GM06990 (cell line): ENCODE measurements around the gene MRGPRF.

ENCODE experiments used
- DNase-seq: peaks from one replicate; pipeline ENCODE4 v3.0.0-alpha.2; 2011; ENCODE audit not compliant: insufficient read length; ENCODE audit errors: extremely low read depth
- H3K27me3 ChIP-seq: replicated peaks from 2 replicates; pipeline ENCODE4 v1.6.0; 2011; ENCODE audit warnings: low read length; ENCODE audit not compliant: control insufficient read depth, insufficient read depth
- H3K36me3 ChIP-seq: 2 replicates; pipeline ENCODE4 v1.5.1; 2011; ENCODE audit warnings: low read length; ENCODE audit not compliant: control insufficient read depth, insufficient read depth
- H3K4me3 ChIP-seq: replicated peaks from 2 replicates; pipeline ENCODE4 v1.5.1; 2011; ENCODE audit warnings: low read depth, mild to moderate bottlenecking, control low read depth, low read length
- CTCF ChIP-seq: IDR thresholded peaks from 2 replicates; pipeline ENCODE4 v1.5.1; 2011; ENCODE audit warnings: low read length, control low read depth, mild to moderate bottlenecking, inconsistent platforms; ENCODE audit not compliant: insufficient read depth, poor library complexity, severe bottlenecking

The MRGPRF gene

GRCh38 chr11:68973219-68973618 is 39.8 kb downstream of the MRGPRF start:
- no peak for DNase-seq
- no peaks in the 10 kb centered on the region for H3K27me3 ChIP-seq
- no peaks in the 10 kb centered on the region for H3K36me3 ChIP-seq
- no peak overlapping the region for H3K4me3 ChIP-seq
- no peak for TF ChIP-seq CTCF

DNA sequence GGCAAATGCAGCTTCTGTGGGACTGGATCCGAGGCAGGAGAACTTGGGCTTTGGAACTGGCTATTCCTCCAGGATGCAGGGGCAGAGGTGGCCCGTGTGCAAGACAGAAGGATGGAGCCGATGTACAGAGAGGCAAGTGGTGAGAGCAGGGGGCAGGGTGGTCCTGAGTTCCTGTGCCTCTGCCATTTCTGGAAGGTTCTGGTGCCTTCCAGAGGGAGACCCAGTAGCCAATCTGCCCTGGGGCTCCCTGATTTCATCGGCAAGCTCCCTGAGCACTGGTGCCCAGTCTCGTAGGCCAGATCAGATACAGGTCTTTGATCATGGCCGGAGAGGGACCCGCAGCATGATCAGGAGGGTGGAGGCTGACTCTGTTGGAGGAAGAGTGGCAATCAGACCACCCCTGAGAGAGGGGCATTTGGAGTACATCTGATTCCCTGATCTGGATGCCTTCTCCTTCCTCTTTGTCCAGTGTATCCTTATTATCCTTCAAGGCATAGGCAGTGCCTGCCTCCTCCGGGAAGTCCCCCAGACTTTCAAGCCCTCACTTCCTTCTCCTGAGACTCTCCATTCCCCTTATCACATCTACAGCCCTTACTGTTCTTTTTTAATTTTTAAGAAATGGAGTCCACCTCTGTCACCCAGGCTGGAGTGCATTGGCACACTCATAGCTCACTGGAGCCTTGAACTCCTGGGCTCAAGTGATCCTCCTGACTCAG is 42.0 kb downstream of the MRGPRF start:
- H3K36me3 ChIP-seq = no peaks in the 10 kb centered on the region
- DNase-seq = no peak
- no peaks in the 10 kb centered on the region for H3K27me3 ChIP-seq
- no peak overlapping the region for H3K4me3 ChIP-seq
- no peak for TF ChIP-seq CTCF

- Histone ChIP-seq H3K27me3 (no peaks in the 10 kb centered on the region), H3K36me3 (no peaks in the 10 kb centered on the region), H3K4me3 (no peak overlapping the region)
- DNase-seq = no peak
- TF ChIP-seq CTCF = no peak
Measured at GRCh38 chr11:68969386-68969785, 43.7 kb downstream of the MRGPRF start.

DNA sequence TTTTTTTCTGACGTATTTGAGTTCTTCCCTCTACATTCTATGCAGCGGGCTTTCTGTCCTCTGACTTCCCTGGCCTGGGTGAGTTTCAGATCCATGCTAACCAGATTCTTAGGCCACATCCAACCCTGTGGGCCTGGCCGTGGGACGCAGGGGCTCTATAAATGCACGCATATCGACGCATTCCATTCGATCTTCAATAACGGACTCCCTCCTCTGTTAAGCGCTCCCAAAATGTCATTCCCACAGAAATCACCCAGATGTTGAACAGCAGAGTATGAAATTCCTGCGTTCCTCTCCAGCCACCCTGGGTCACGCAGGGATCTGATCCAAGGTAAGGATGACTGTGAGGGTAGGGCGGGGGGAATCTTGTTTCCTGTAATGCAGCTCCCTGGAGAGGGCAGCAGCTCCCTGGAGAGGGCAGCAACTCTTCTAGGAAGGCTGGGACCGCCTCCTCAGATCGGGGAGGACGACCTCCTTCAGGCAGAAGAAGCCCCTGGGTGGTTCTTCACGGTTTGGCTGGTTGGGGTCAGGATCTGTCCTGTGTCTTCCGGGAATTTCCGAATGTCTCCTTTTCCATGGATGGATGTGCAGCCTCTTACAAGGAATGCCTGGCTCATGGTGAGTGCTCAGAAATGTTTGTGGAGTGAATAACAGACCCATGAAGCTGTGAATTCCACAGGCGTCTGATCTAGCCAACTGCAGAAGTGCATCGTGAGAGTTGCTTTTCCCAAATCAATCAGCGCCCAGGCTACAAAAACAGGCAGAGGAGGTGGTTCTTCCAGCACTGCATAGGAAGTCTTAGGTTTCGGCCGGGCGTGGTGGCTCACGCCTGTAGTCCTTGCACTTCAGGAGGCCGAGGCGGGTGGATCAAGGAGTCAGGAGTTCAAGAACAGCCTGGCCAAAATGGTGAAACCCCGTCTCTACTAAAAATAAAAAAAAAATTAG is 44.5 kb downstream of the MRGPRF start:
- no peak for TF ChIP-seq CTCF
- DNase-seq = no peak
- H3K27me3 ChIP-seq = no peaks in the 10 kb centered on the region; the same call in 1 of the 2 replicates

GRCh38 chr11:68966894-68967780 is 45.9 kb downstream of the MRGPRF start:
- no peaks in the 10 kb centered on the region; the same call in 1 of the 2 replicates for H3K27me3 ChIP-seq
- no peak for TF ChIP-seq CTCF
- no peaks in the 10 kb centered on the region for H3K36me3 ChIP-seq
- no peak for DNase-seq
- H3K4me3 ChIP-seq = no peak overlapping the region

More for the DNA sequence above, 44.5 kb downstream of the MRGPRF start:
- Histone ChIP-seq H3K4me3 (no peak overlapping the region), H3K36me3 (no peaks in the 10 kb centered on the region)
